ENCODE data around the gene LBX2.
"Not testable (repeated sequence)": the region's sequence is repeated elsewhere in the genome, so short reads cannot be mapped to it uniquely, and the experiment has no call there.

LBX2 gene

GRCh38 chr2:74503506-74504475, 4.4 kb upstream of the LBX2 start:
- DNase-seq: no peak

- DNase-seq: peak; percentile 54
Observed at GRCh38 chr2:74502720-74503505, 3.5 kb upstream of the LBX2 start.

- DNase-seq: no peak
Observed at GRCh38 chr2:74502147-74502719, 2.8 kb upstream of the LBX2 start.

- DNase-seq: no peak
Observed at GRCh38 chr2:74501335-74502071, 2.1 kb upstream of the LBX2 start.

GRCh38 chr2:74500578-74500946, 1.2 kb upstream of the LBX2 start:
- no peak for DNase-seq

GRCh38 chr2:74499940-74500577, 656 bp upstream of the LBX2 start:
- DNase-seq: no peak

- DNase-seq: no peak
Observed at GRCh38 chr2:74498500-74499266, 720 bp downstream of the LBX2 start.

- DNase-seq: no peak
Observed at GRCh38 chr2:74497777-74498499, 1.5 kb downstream of the LBX2 start.

- no peak for DNase-seq
Observed at GRCh38 chr2:74496997-74497776, 2.2 kb downstream of the LBX2 start.

GRCh38 chr2:74495440-74495839, 4.0 kb downstream of the LBX2 start:
- no peak for DNase-seq

- no peak for DNase-seq
Observed at GRCh38 chr2:74493546-74493945, 5.9 kb downstream of the LBX2 start.

GRCh38 chr2:74491648-74492544, 7.5 kb downstream of the LBX2 start:
- no peak for DNase-seq

GRCh38 chr2:74489906-74490305, 9.5 kb downstream of the LBX2 start:
- DNase-seq: no peak

GRCh38 chr2:74488643-74489481, 10.5 kb downstream of the LBX2 start:
- no peak for DNase-seq

- no peak for DNase-seq
Observed at GRCh38 chr2:74486141-74486540, 13.3 kb downstream of the LBX2 start.

GRCh38 chr2:74483675-74484164, 15.7 kb downstream of the LBX2 start:
- not testable (repeated sequence) for DNase-seq

- DNase-seq: peak; percentile 89
Observed at GRCh38 chr2:74482801-74483674, 16.4 kb downstream of the LBX2 start, which contains the start of the genes CCDC142 and TTC31. Gene CCDC142, minus strand, starts transcription at chr2:74482998. Its CDS starts 161 bp downstream, at chr2:74482837. Gene TTC31, plus strand, starts transcription at chr2:74483081. Its CDS starts 15 bp downstream, at chr2:74483096.
